Subcutaneous abdominal adipose tissue (tissue), 5 donors: ENCODE data around the gene OR2H2.

Source experiments
- H3K27ac ChIP-seq: one replicate; pipeline ENCODE4 v1.7.0; 2013; ENCODE audit warnings: low read depth, mild to moderate bottlenecking, inconsistent platforms, low read length, moderate library complexity
- H3K27me3 ChIP-seq, 5 donors: one replicate each; pipeline ENCODE4 v1.7.0; 2013; ENCODE audit warnings: low read length in 5 of 5, inconsistent platforms in 1 of 5; ENCODE audit not compliant: control insufficient read depth in 5 of 5, insufficient read depth in 4 of 5
- H3K36me3 ChIP-seq, 5 donors: one replicate each; pipeline ENCODE4 v1.7.0; 2013; ENCODE audit warnings: low read length in 5 of 5; ENCODE audit not compliant: control insufficient read depth in 5 of 5, insufficient read depth in 5 of 5
- H3K4me1 ChIP-seq, 5 donors: one replicate each; pipeline ENCODE4 v1.7.0; 2013; ENCODE audit warnings: low read length in 5 of 5, mild to moderate bottlenecking in 3 of 5, moderate library complexity in 1 of 5; ENCODE audit not compliant: control insufficient read depth in 5 of 5, insufficient read depth in 5 of 5
- H3K4me3 ChIP-seq, 5 donors: one replicate each; pipeline ENCODE4 v1.7.0; 2013; ENCODE audit warnings: low read length in 5 of 5, low read depth in 1 of 5
- H3K9ac ChIP-seq, 5 donors: one replicate each; pipeline ENCODE4 v1.7.0; 2013; ENCODE audit warnings: low read length in 5 of 5, mild to moderate bottlenecking in 4 of 5, moderate library complexity in 3 of 5
- H3K9me3 ChIP-seq, 5 donors: one replicate each; pipeline ENCODE4 v1.7.0; 2013; ENCODE audit warnings: low read length in 5 of 5; ENCODE audit not compliant: control insufficient read depth in 5 of 5
- donor health status: healthy.
- donor health status: healthy.
- donor health status: healthy.
- donor health status: healthy.
- donor health status: healthy.

The OR2H2 gene

GRCh38 chr6:29608131-29608530, 23.2 kb downstream of the OR2H2 start:
- H3K9me3 ChIP-seq, result no peaks in the 10 kb centered on the region
- no peaks in the 10 kb centered on the region for H3K27me3 ChIP-seq
- H3K9ac ChIP-seq, result no peak overlapping the region
- peaks cover 3 to 72% (median 70%) of the 10 kb centered on the region in 5 donors for H3K36me3 ChIP-seq
- no peak overlapping the region for H3K4me3 ChIP-seq
- peaks cover 0 to 4% (median 0%) of the 10 kb centered on the region in 5 donors for H3K4me1 ChIP-seq
- H3K27ac ChIP-seq, result no peak overlapping the region

GRCh38 chr6:29610540-29610939, 25.6 kb downstream of the OR2H2 start:
- Histone ChIP-seq H3K4me3 (no peak overlapping the region), H3K9ac (no peak overlapping the region), H3K36me3 (peaks cover 13 to 71% (median 61%) of the 10 kb centered on the region in 5 donors), H3K27me3 (no peaks in the 10 kb centered on the region), H3K9me3 (no peaks in the 10 kb centered on the region), H3K27ac (no peak overlapping the region), H3K4me1 (peaks cover 0 to 3% (median 0%) of the 10 kb centered on the region in 5 donors)

- Histone ChIP-seq H3K9ac (no peak overlapping the region), H3K9me3 (no peaks in the 10 kb centered on the region), H3K4me1 (no peaks in the 10 kb centered on the region), H3K4me3 (no peak overlapping the region), H3K27ac (no peak overlapping the region), H3K27me3 (no peaks in the 10 kb centered on the region), H3K36me3 (peaks cover 13 to 62% (median 53%) of the 10 kb centered on the region in 5 donors)
These were observed 26.5 kb downstream of the OR2H2 start for GRCh38 chr6:29611426-29611825.

- Histone ChIP-seq H3K36me3 (peaks cover 20 to 60% (median 42%) of the 10 kb centered on the region in 5 donors), H3K27me3 (no peaks in the 10 kb centered on the region)
These were observed 33.0 kb downstream of the OR2H2 start for GRCh38 chr6:29617782-29618554.

GRCh38 chr6:29619578-29620160, 34.7 kb downstream of the OR2H2 start:
- Histone ChIP-seq H3K9ac (no peak overlapping the region), H3K9me3 (no peaks in the 10 kb centered on the region), H3K27me3 (no peaks in the 10 kb centered on the region), H3K4me3 (no peak overlapping the region), H3K4me1 (no peaks in the 10 kb centered on the region), H3K27ac (no peak overlapping the region), H3K36me3 (peaks cover 10 to 55% (median 40%) of the 10 kb centered on the region in 5 donors)

More at GRCh38 chr6:29617782-29618554, 33.0 kb downstream of the OR2H2 start:
- no peaks in the 10 kb centered on the region for H3K9me3 ChIP-seq
- H3K4me1 ChIP-seq, result no peaks in the 10 kb centered on the region
- H3K4me3 ChIP-seq, result no peak overlapping the region
- no peak overlapping the region for H3K9ac ChIP-seq
- no peak overlapping the region for H3K27ac ChIP-seq

- peaks cover 10 to 54% (median 40%) of the 10 kb centered on the region in 5 donors for H3K36me3 ChIP-seq
These were observed 35.7 kb downstream of the OR2H2 start for GRCh38 chr6:29620630-29621029.

GRCh38 chr6:29624520-29624961, 39.6 kb downstream of the OR2H2 start:
- Histone ChIP-seq H3K9ac (no peak overlapping the region), H3K36me3 (peaks cover 3 to 43% (median 30%) of the 10 kb centered on the region in 5 donors), H3K27me3 (peaks cover 0 to 4% (median 0%) of the 10 kb centered on the region in 5 donors), H3K27ac (no peak overlapping the region), H3K9me3 (no peaks in the 10 kb centered on the region), H3K4me1 (peaks cover 0 to 16% (median 15%) of the 10 kb centered on the region in 5 donors), H3K4me3 (no peak overlapping the region)

More at GRCh38 chr6:29620630-29621029, 35.7 kb downstream of the OR2H2 start:
- Histone ChIP-seq H3K9ac (no peak overlapping the region), H3K27me3 (no peaks in the 10 kb centered on the region), H3K27ac (no peak overlapping the region), H3K4me1 (no peaks in the 10 kb centered on the region), H3K9me3 (no peaks in the 10 kb centered on the region), H3K4me3 (no peak overlapping the region)

GRCh38 chr6:29625337-29625930, 40.5 kb downstream of the OR2H2 start:
- Histone ChIP-seq H3K9ac (no peak overlapping the region), H3K27ac (no peak overlapping the region), H3K9me3 (no peaks in the 10 kb centered on the region), H3K27me3 (peaks cover 0 to 7% (median 0%) of the 10 kb centered on the region in 5 donors), H3K4me3 (no peak overlapping the region), H3K36me3 (peaks cover 3 to 37% (median 24%) of the 10 kb centered on the region in 5 donors), H3K4me1 (peaks cover 0 to 16% (median 15%) of the 10 kb centered on the region in 5 donors)

GRCh38 chr6:29626948-29627754, 42.2 kb downstream of the OR2H2 start:
- Histone ChIP-seq H3K27ac (no peak overlapping the region), H3K4me3 (peak overlapping the region in 4 of 5 donors; percentile 25 to 77 (median 56)), H3K36me3 (peaks cover 0 to 20% (median 10%) of the 10 kb centered on the region in 5 donors), H3K4me1 (peaks cover 2 to 27% (median 23%) of the 10 kb centered on the region in 5 donors), H3K9ac (peak overlapping the region in 2 of 5 donors; percentile 6 to 12), H3K27me3 (peaks cover 0 to 11% (median 3%) of the 10 kb centered on the region in 5 donors), H3K9me3 (no peaks in the 10 kb centered on the region)
